ENCODE results near the gene RASSF8.
"Not testable (repeated sequence)": the region's sequence is repeated elsewhere in the genome, so short reads cannot be mapped to it uniquely, and the experiment has no call there.

RASSF8 gene

GRCh38 chr12:26044592-26044991 is 86.1 kb downstream of the RASSF8 start:
- DNase-seq (ENCODE audit: low read depth) = no peak
- H3K4me3 ChIP-seq (ENCODE audit: low read depth, low read length) = no peak overlapping the region

- DNase-seq (ENCODE audit: low read depth) = no peak
- no peak overlapping the region for H3K4me3 ChIP-seq (ENCODE audit: low read depth, low read length)
These were observed 87.7 kb downstream of the RASSF8 start for GRCh38 chr12:26046203-26046602.

DNA sequence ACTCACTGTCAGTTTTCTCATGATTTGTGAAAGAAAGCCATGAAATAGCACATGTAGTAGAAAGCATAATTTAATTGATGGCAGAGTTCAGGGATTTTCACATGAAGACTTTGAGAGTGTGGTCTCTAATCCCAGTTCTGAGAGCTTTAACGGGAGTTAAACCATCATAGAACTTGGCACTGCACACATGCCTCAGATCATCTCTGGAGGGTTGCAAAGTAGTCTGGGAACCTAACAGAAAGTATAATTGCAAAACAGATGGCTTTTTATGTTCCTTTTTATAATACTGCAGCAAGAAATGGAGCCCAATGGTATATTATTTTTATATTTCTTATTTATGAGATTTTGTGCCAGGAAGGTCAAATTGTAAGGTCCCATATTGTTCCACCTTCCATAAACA is 88.4 kb downstream of the RASSF8 start:
- H3K4me3 ChIP-seq (ENCODE audit: low read depth, low read length) = no peak overlapping the region
- no peak for DNase-seq (ENCODE audit: low read depth)

DNA sequence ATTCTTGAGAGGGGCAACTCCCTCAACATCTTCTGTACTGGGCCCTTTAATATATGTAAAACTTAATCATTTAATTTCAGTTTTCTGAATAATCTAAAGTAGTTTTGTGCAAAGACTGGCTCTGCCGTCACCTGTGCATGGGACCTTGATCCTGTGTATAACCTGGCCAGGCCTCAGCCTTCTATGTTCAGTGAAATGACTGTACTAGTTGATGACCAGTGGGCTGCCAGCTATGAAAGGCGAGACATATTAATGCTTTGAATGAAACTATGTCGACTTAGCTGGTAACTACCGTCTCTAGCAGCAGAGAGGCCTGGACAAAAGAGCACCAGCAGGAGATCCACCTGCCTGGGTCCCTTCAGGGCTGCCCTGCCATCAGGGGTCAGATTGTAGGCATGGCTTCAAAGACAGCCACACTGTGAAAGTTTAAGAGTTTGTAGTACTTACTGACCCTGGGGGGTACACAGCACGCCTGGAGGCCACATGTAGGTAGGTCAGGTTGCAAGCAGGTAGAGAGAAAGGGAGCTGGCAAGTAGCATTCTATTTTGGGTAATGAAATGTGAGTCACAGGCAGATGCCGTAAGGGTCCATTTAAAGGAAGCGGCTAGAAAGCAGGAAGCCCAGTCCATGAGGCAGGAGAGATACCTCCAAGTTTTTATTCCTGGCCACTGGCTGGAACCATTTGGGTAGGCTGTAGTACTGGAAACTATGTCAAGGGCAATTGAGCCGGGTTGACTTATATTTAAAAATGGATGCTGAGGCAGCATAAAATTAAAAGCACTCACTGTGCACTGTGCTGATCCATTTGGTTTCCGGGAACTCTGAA is 89.1 kb downstream of the RASSF8 start:
- DNase-seq (ENCODE audit: low read depth) = no peak
- no peak overlapping the region for H3K4me3 ChIP-seq (ENCODE audit: low read depth, low read length)

DNA sequence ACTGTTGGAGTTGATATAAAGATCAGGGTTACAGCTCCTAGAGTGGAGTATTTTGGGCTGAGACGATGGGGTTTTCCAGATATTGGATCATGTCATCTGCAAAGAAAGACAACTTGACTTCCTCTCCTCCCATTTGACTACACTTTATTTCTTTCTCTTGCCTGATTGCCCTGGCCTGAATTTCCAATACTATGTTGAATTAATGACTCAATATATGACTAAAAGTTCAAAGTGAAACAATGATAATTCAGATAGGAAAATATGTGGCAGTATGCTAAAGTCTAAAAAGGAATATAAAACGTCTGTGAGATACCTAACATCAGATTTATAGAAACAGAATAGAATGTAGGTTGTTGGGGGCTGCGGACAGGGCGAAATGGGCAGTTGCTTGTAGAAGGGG is 94.2 kb downstream of the RASSF8 start:
- H3K4me3 ChIP-seq (ENCODE audit: low read depth, low read length) = no peak overlapping the region
- no peak for DNase-seq (ENCODE audit: low read depth)

DNA sequence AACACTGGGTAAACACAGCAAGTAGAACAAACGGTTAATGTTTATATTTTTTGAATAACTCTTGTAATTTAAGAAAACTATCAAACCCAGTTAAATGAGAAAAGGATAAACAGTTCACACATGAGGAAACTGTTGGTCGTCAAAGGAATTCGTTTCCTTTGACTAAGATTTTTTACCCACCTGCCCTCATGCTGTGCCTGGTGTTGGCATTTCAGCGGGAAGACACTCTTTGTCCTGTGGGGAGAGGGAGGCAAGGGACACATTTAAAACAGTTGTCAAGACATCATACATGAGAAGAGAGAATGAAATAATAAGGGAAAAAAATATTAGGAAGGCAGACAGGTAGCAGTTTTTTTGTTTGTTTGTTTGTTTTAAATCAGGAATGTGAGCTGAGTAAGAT is 95.9 kb downstream of the RASSF8 start:
- DNase-seq (ENCODE audit: low read depth) = no peak
- no peak overlapping the region for H3K4me3 ChIP-seq (ENCODE audit: low read depth, low read length)

DNA sequence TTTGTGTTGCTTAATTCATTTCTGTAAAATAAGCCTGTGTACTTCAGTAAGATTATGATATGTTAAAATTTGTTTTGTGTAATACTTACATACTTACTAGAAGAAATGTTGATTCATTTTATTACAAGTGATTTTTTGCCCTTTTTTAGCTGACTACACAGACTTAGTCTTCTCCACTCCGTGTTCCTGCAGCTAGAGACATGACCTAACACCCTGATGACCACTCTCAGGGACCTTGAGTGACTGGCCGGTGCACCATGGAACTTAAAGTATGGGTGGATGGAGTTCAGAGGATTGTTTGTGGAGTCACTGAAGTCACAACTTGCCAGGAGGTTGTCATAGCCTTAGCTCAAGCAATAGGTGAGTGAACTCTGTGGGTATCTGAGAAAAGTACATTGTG is 96.6 kb downstream of the RASSF8 start:
- no peak for DNase-seq (ENCODE audit: low read depth)
- no peak overlapping the region for H3K4me3 ChIP-seq (ENCODE audit: low read depth, low read length)

DNA sequence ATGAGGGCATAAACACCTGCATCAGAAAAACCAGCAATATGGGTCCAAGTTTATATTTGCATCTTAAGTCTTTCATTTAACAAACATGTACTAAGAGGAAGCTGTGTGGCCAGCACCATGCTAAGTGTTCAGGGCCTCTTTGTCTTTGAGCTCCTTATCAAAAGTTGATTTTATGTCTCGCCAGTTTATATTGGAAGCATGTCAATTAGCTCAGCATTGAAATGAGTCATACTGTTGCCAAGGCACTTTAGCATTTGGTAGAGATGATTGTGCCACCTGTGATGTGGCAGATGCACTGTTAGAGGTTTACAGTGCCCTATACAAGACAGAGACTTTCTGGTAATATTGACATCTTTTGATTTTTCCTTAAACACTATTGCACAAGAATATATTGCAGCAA is 97.9 kb downstream of the RASSF8 start:
- H3K4me3 ChIP-seq (ENCODE audit: low read depth, low read length) = no peak overlapping the region
- no peak for DNase-seq (ENCODE audit: low read depth)

GRCh38 chr12:26057271-26057670 is 98.8 kb downstream of the RASSF8 start:
- not testable (repeated sequence) for H3K4me3 ChIP-seq (ENCODE audit: low read depth, low read length); DNase-seq (ENCODE audit: low read depth)

- DNase-seq (ENCODE audit: low read depth) = no peak
- H3K4me3 ChIP-seq (ENCODE audit: low read depth, low read length) = no peak overlapping the region
These were observed 99.8 kb downstream of the RASSF8 start for GRCh38 chr12:26058308-26058707.

DNA sequence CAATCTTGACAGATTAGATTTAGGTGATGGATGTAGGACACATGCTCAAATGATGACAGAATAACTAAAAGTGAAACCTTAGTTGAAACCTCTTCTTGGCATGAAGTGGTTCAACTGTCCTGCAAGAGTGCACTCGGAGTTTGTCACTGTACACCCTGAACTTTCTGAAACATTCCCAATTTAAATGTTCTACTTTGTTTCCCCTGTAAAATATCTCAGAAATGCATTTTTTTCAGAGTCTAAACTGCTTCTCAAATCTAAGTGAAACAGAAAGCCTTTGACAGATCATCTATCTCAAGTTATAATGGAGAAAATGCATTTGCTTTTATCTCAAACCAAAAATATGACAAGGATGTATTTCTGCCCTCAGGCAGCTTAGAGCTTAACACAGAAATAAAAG is 100.3 kb downstream of the RASSF8 start:
- H3K4me3 ChIP-seq (ENCODE audit: low read depth, low read length) = no peak overlapping the region
- no peak for DNase-seq (ENCODE audit: low read depth)

GRCh38 chr12:26062006-26062405 is 103.5 kb downstream of the RASSF8 start:
- DNase-seq (ENCODE audit: low read depth) = no peak
- H3K4me3 ChIP-seq (ENCODE audit: low read depth, low read length) = no peak overlapping the region

GRCh38 chr12:26062566-26062965 is 104.1 kb downstream of the RASSF8 start:
- H3K4me3 ChIP-seq (ENCODE audit: low read depth, low read length) = no peak overlapping the region
- no peak for DNase-seq (ENCODE audit: low read depth)

- H3K4me3 ChIP-seq (ENCODE audit: low read depth, low read length) = no peak overlapping the region
- no peak for DNase-seq (ENCODE audit: low read depth)
These were observed 107.0 kb downstream of the RASSF8 start for GRCh38 chr12:26065451-26065850.

DNA sequence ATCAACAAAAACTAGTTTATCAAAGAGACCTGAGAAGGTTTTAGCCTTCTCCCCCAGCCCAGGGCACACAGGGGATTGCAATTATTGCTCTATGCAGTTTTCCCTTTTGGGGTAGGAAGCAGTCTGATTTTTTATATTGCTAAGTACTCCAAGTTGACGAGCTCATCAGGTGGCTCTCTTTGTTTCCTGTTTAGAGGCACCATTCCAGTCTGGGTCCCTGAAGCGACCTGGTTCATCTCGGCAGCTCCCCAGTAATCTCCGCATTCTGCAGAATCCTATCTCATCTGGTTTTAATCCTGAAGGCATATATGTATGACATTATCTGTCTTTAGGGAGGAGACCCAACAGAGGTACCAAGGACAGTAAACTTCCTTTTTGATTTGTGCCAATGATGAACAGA is 110.0 kb downstream of the RASSF8 start:
- no peak overlapping the region for H3K4me3 ChIP-seq (ENCODE audit: low read depth, low read length)

DNA sequence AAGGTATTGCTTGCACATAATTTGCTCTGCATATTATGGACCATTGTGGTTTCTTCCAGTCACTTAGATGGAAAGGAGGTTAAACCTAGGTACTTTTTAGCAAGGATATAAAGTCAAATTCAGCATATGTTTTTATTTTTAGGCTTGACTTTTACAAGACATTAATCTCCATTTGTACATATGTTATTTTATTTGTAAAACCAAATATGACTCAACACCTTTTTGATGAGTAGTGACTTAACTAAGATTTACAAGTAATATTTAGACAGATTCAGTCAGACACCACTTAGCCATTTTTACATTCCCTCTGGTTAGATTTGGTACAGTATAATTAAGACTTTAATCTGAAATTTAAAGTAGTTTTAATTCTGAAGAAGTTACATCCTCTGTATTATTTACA is 111.3 kb downstream of the RASSF8 start:
- no peak overlapping the region for H3K4me3 ChIP-seq (ENCODE audit: low read depth, low read length)
- no peak for DNase-seq (ENCODE audit: low read depth)

More for the DNA sequence above, 110.0 kb downstream of the RASSF8 start:
- DNase-seq (ENCODE audit: low read depth) = no peak

DNA sequence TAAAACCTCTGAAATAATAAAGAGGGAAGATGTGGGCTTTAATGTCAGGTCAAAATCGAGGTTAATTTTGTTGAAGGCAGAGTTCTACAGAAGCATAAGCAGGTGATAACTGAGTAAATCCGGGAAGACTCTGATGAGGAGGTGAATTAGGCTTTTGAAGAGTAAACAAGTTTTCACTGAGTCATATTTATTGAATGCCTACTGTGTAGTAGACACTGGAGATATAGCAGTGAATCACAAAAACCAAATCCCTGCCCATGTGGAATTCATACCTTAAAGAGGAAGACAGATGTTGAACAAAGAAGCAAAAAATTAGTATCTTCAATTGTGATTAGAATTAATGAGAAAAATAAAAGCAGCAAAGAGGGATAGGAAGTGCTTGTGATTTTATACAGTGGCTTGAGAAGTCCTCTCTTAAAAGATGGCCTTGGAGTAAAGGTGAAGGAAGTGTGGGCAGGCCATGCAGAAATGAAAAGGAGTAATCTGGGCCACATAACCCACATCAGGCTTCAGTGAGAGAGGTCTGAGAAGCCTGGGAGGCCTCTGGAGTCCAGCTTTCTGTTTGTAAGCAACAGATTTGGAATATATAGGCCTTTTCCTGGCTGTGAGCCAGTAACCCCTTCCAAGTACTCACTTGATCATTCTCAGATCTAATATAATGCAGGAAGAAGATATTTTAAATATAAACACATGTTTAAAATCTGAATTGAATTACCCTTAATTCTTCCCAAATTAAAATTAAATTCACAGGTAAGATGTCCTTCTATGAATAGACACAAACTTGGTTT is 119.6 kb downstream of the RASSF8 start:
- DNase-seq (ENCODE audit: low read depth) = no peak
- H3K4me3 ChIP-seq (ENCODE audit: low read depth, low read length) = no peak overlapping the region

DNA sequence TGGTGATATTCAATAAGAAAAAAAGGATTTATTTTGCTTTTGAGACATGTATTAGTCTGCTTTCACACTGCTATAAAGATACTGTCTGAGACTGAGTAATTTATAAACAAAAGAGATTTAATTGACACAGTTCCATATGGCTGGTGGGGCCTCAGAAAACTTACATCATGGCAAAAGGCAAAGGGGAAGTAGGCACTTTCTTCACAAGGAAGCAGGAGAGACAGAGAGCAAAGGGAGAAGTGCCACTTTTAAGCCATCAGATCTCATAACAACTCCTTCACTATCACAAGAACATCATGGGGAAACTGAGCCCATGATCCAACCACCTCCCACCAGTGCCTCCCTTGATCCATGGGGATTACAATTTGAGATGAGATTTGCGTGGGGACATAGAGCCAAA is 122.4 kb downstream of the RASSF8 start:
- H3K4me3 ChIP-seq (ENCODE audit: low read depth, low read length) = no peak overlapping the region
- no peak for DNase-seq (ENCODE audit: low read depth)

GRCh38 chr12:26086936-26087335 is 128.5 kb downstream of the RASSF8 start:
- no peak overlapping the region for H3K4me3 ChIP-seq (ENCODE audit: low read depth, low read length)
- no peak for DNase-seq (ENCODE audit: low read depth)

GRCh38 chr12:26088998-26089397 is 130.5 kb downstream of the RASSF8 start:
- DNase-seq (ENCODE audit: low read depth) = no peak
- H3K4me3 ChIP-seq (ENCODE audit: low read depth, low read length) = no peak overlapping the region

All from skeletal muscle cell (primary cell).